Psoas muscle (tissue), 8 donors: ENCODE results near the gene PRRT2. TPM values are rescaled to one million over a fixed set of nuclear protein-coding genes. Genes with fewer than 3 reads are reported as not detected.

ENCODE experiments used
- ATAC-seq, 4 donors: fragments of 200-7000 bp; cut with Tn5 transposase; one replicate each; pipeline ENCODE4 v1.9.1; 2020; ENCODE audit warnings: moderate library complexity in 3 of 4, mild to moderate bottlenecking in 2 of 4
- DNase-seq, 2 donors: peaks; one replicate each; pipeline ENCODE4 v3.0.0-alpha.2; 2020
- H3K27ac ChIP-seq: fragments of 200-600 bp; one replicate; pipeline ENCODE4 v1.8.0; 2022
- H3K27me3 ChIP-seq, 3 donors: fragments of 200-600 bp in 1 of 3; one replicate each; pipeline versions ENCODE4 v1.6.1 to v1.8.0; 2013 to 2022; ENCODE audit warnings: low read length in 2 of 3, mild to moderate bottlenecking in 2 of 3, moderate library complexity in 1 of 3; ENCODE audit not compliant: insufficient read depth in 3 of 3
- H3K36me3 ChIP-seq, 2 donors: fragments of 200-600 bp in 1 of 2; one replicate each; pipeline versions ENCODE4 v1.6.1 to v1.8.0; 2013 to 2022; ENCODE audit warnings: low read depth in 1 of 2, mild to moderate bottlenecking in 1 of 2, moderate library complexity in 1 of 2; ENCODE audit not compliant: insufficient read depth in 1 of 2
- H3K4me1 ChIP-seq: fragments of 200-600 bp; one replicate; pipeline ENCODE4 v1.8.0; 2022
- H3K4me3 ChIP-seq: fragments of 200-600 bp; one replicate; pipeline ENCODE4 v1.8.0; 2022; ENCODE audit warnings: mild to moderate bottlenecking
- H3K9me3 ChIP-seq: fragments of 200-600 bp; one replicate; pipeline ENCODE4 v1.8.0; 2022
- WGBS, 3 donors: extraction: QIAGEN DNeasy Blood & Tissue Kit; methylation state at CpG; one replicate each; pipeline versions ENCODE4 v1.1.6 to v1.1.7; 2013; 5-methylcytosine and 5-hydroxymethylcytosine counted together
- intact Hi-C, 2 donors: fragments of 100-400 bp; cut with DNase I; formaldehyde crosslinking; loops; one replicate each; pipeline versions ENCODE4 v1.11.0 to v1.14.2; 2022
- polyA plus RNA-seq, 3 donors: library from polyadenylated mRNA; stranded (reverse); fragments of 200-250 nt; gene quantifications; one replicate each; pipeline ENCODE4 v1.2.3, GENCODE V29; 2013
- total RNA-seq, 4 donors: library from RNA; stranded (reverse); fragmentation: NEBNext Ultra II Directional in 2 of 4; extraction: Animal tissue kit (Norgen Biotek cat#: 25700) in 2 of 4; gene quantifications; one replicate each; pipeline versions ENCODE4 v1.2.1 to v1.2.4, GENCODE V29; 2021 to 2023
- TF ChIP-seq, protein P1 (sequence below): fragments of 200-600 bp; IDR thresholded peaks from one replicate; pipeline ENCODE4 v1.8.0; 2022; ENCODE audit warnings: antibody characterized with exemption
- donor health status: healthy with polysubstance abuse.
- donor health status: DM: no; HTN: no; CAD: no; lungs with moderate emphysema.
- donor health status: Bipolar disorder and iron deficiency.
- donor health status: healthy.
- donor health status: DM: yes; HTN: yes; CAD: no.
- donor health status: DM: no; HTN: no; CAD: no.
- donor health status: DM: no; HTN: no; CAD: no.
- donor health status: DM: yes; HTN: yes; CAD: no.

Gene PRRT2
- total and polyA plus RNA-seq, 7 donors, result 0.17 to 1.8 (median 0.44) TPM

DNA sequence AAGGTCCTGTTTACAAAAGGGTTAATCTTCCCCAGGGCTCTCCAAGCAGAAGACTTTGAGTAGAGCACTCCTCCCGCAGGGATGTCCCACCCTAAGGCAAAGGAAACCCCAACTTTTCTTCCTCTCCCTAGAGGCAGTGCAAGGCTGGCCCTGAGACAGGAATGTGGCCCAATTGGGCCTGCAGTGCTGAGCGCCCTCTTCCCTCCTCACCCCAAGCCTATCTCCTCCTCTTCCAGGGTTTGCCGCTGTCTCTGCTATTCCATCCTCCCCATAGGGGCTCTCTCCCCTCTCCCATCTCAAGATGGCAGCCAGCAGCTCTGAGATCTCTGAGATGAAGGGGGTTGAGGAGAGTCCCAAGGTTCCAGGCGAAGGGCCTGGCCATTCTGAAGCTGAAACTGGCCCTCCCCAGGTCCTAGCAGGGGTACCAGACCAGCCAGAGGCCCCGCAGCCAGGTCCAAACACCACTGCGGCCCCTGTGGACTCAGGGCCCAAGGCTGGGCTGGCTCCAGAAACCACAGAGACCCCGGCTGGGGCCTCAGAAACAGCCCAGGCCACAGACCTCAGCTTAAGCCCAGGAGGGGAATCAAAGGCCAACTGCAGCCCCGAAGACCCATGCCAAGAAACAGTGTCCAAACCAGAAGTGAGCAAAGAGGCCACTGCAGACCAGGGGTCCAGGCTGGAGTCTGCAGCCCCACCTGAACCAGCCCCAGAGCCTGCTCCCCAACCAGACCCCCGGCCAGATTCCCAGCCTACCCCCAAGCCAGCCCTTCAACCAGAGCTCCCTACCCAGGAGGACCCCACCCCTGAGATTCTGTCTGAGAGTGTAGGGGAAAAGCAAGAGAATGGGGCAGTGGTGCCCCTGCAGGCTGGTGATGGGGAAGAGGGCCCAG, 1.0 kb downstream of the PRRT2 start:
- DNase-seq (no peak), ATAC-seq (no peak)
- WGBS, 3 donors, result 81 to 84% (median 83%) methylated on average over 9 of the region's 9 CpGs
- Histone ChIP-seq H3K36me3 (peaks cover 0 to 24% of the 10 kb centered on the region in 2 donors), H3K27me3 (no peaks in the 10 kb centered on the region), H3K9me3 (no peaks in the 10 kb centered on the region), H3K27ac (no peak overlapping the region), H3K4me3 (peak overlapping the region; percentile 74), H3K4me1 (peaks cover 49% of the 10 kb centered on the region)
- TF ChIP-seq, protein P1, sequence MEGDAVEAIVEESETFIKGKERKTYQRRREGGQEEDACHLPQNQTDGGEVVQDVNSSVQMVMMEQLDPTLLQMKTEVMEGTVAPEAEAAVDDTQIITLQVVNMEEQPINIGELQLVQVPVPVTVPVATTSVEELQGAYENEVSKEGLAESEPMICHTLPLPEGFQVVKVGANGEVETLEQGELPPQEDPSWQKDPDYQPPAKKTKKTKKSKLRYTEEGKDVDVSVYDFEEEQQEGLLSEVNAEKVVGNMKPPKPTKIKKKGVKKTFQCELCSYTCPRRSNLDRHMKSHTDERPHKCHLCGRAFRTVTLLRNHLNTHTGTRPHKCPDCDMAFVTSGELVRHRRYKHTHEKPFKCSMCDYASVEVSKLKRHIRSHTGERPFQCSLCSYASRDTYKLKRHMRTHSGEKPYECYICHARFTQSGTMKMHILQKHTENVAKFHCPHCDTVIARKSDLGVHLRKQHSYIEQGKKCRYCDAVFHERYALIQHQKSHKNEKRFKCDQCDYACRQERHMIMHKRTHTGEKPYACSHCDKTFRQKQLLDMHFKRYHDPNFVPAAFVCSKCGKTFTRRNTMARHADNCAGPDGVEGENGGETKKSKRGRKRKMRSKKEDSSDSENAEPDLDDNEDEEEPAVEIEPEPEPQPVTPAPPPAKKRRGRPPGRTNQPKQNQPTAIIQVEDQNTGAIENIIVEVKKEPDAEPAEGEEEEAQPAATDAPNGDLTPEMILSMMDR, result no peak
- intact Hi-C loops, result no loop called here

DNA sequence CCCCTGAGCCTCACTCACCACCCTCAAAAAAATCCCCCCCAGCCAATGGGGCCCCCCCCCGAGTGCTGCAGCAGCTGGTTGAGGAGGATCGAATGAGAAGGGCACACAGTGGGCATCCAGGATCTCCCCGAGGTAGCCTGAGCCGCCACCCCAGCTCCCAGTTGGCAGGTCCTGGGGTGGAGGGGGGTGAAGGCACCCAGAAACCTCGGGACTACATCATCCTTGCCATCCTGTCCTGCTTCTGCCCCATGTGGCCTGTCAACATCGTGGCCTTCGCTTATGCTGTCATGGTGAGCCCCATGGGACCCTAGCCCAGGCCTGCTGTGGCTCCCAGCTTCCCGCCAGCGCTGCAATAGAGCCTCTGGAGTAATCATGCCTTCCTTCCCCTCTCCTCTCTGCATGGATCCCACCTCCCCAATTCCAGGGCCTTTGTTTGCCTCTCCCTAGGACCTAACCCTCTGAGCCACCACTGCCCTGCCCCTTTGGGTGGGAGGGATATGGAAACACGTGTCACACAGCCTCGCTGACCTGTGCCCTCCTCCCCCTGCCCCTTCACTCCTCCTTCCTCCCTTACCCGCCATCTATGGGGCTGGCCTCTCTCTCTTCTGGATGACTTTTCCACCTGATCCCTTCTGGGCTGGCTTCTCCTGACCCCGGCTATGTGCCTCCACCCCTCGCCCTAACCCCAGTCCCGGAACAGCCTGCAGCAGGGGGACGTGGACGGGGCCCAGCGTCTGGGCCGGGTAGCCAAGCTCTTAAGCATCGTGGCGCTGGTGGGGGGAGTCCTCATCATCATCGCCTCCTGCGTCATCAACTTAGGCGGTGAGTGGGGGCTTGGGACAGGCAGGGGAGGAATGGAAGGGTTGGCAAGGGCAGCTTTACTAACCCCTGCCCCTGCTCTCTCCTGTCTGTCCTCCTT, 1.9 kb downstream of the PRRT2 start:
- Histone ChIP-seq H3K27ac (no peak overlapping the region), H3K27me3 (no peaks in the 10 kb centered on the region), H3K36me3 (peaks cover 0 to 28% of the 10 kb centered on the region in 2 donors), H3K4me1 (peaks cover 40% of the 10 kb centered on the region), H3K4me3 (no peak overlapping the region), H3K9me3 (no peaks in the 10 kb centered on the region)
- DNase-seq, result no peak
- 80 to 84% (median 83%) methylated on average over 23 to 24 of the region's 24 CpGs for WGBS, 3 donors
- intact Hi-C loops, result no loop called here
- ATAC-seq, result no peak
- TF ChIP-seq, protein P1, result no peak

DNA sequence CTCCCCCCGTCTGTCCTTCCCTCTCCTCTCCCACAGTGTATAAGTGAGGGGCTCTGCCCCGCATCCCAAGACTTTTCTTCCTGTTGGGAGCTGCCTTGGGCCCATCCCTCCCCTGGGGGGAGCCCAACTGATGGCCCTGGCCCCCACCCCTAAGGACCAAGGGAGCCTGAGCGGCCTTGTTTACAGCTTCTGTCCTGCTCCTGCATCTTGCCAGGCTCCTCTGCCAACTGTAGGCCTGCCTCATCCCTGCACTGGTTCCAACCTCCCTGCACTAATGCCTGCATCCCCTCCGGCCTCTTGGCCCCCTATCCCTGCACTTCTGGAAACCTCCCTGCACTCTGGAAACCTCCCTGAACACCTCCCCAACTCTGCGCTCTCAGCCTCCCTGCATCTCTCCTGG, 2.6 kb downstream of the PRRT2 start:
- 84 to 90% (median 89%) methylated on average over 5 of the region's 5 CpGs for WGBS, 3 donors
- no peaks in the 10 kb centered on the region for H3K27me3 ChIP-seq
- ATAC-seq (no peak), DNase-seq (no peak)
- peaks cover 33% of the 10 kb centered on the region for H3K4me1 ChIP-seq
- peak overlapping the region; percentile 90 for H3K4me3 ChIP-seq
- intact Hi-C loops, result no loop called here
- H3K9me3 ChIP-seq, result no peaks in the 10 kb centered on the region
- H3K36me3 ChIP-seq, result peaks cover 0 to 28% of the 10 kb centered on the region in 2 donors
- no peak overlapping the region for H3K27ac ChIP-seq
- TF ChIP-seq, protein P1, result no peak

DNA sequence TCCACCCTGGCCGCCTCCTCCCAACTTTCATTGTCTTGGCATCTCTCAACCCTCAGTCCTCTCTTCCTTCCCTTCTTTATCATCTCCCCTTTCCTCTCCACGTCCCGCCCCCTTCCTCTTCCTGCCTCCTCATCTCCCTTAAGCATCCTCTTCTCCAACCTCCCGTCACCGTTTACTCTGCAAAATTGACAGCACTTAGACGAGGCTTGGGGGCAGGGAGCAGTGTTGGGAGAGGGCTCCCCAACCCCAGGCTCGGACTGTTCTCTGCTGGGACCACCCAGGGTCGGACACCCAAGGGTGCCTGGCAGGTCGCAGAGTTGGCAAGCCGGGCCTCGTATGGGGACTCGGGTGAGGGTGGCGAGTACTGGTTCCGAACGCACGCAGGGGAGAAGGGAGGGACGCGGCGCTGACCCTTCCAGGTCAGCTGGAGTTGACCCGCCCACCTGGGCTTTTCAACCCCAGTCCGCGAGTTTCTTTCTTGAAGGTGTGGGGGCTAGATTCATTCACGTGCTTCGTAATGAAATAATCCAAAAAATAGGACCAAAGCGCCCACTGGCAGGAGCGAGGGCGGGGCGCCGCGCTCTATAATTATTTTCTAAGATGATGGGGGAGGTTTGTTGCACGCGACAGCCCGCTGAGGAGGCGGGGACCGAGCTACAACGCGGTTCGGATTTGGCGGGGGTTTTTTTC, 3.2 kb downstream of the PRRT2 start:
- Histone ChIP-seq H3K27ac (peak overlapping the region; percentile 97), H3K36me3 (peaks cover 0 to 27% of the 10 kb centered on the region in 2 donors), H3K4me1 (peaks cover 32% of the 10 kb centered on the region), H3K4me3 (peak overlapping the region; percentile 90), H3K9me3 (no peaks in the 10 kb centered on the region), H3K27me3 (no peaks in the 10 kb centered on the region)
- ATAC-seq (no peak), DNase-seq (peak; percentile 41 to 72)
- intact Hi-C loops, result loop anchor here in 1 of 2 donors (5.0 kb wide), 1 partner anchor 47 kb away; the partner anchor contains the start of gene CDIPT
- TF ChIP-seq, protein P1, result no peak
- WGBS, 3 donors, result 8 to 12% (median 8%) methylated on average over 37 to 39 of the region's 39 CpGs
